Suprapubic skin (tissue), 4 donors: ENCODE measurements around the gene LYRM4.

Source experiments
- POLR2A ChIP-seq, 2 donors: fragments of 450-650 bp; IDR thresholded peaks; one replicate each; pipeline ENCODE4 v1.6.1; 2017; ENCODE audit warnings: antibody characterized with exemption in 2 of 2, mild to moderate bottlenecking in 2 of 2, moderate library complexity in 2 of 2
- POLR2AphosphoS5 ChIP-seq, 3 donors: sonication (generic); formaldehyde crosslinking; IDR thresholded peaks; one replicate each; pipeline ENCODE4 v1.6.1; 2017; ENCODE audit warnings: antibody characterized with exemption in 3 of 3
- TF ChIP-seq, protein P1 (sequence below), 2 donors: fragments of 200-600 bp in 1 of 2; fragments of 450-650 bp in 1 of 2; sonication (generic) in 1 of 2; IDR thresholded peaks; one replicate each; pipeline ENCODE4 v1.5.1; 2016 to 2019; ENCODE audit warnings: antibody characterized with exemption in 2 of 2, mild to moderate bottlenecking in 1 of 2, moderate library complexity in 1 of 2

DNA sequence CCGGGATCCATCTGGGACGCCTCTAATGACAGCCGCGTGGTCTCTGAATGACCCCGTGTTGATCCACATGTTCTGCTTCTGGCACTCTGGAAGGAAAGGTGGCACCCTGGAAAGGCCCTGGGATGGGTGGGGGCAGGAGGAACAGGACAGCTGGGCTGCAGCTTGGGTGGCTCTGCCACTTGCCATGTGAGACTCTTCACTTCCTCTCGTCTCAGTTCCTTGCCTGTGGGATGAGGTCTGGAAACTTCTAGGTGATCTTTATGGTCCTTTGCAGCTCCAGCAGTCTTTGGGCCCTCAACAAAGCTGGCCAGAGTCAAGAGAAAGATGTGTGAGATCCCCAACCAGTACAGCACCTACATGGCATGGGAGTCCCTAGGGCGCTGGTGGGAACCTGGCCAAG is 149.1 kb downstream of the LYRM4 start:
- TF ChIP-seq POLR2AphosphoS5 (IDR thresholded peaks at IDR 0.05), result no peak
- TF ChIP-seq, protein P1, sequence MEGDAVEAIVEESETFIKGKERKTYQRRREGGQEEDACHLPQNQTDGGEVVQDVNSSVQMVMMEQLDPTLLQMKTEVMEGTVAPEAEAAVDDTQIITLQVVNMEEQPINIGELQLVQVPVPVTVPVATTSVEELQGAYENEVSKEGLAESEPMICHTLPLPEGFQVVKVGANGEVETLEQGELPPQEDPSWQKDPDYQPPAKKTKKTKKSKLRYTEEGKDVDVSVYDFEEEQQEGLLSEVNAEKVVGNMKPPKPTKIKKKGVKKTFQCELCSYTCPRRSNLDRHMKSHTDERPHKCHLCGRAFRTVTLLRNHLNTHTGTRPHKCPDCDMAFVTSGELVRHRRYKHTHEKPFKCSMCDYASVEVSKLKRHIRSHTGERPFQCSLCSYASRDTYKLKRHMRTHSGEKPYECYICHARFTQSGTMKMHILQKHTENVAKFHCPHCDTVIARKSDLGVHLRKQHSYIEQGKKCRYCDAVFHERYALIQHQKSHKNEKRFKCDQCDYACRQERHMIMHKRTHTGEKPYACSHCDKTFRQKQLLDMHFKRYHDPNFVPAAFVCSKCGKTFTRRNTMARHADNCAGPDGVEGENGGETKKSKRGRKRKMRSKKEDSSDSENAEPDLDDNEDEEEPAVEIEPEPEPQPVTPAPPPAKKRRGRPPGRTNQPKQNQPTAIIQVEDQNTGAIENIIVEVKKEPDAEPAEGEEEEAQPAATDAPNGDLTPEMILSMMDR (IDR thresholded peaks at IDR 0.05), result no peak
- TF ChIP-seq POLR2A (IDR thresholded peaks at IDR 0.05), result no peak
